H1 (cell line): ENCODE data around the gene RNASEH2A. TPM values are rescaled to one million over a fixed set of nuclear protein-coding genes. Genes with fewer than 3 reads are reported as not detected.
A peak's percentile ranks its signal among the peaks of the same experiment; 100 is the strongest.

Source experiments
- ASH2L ChIP-seq: fragments of 200-600, 300-600 bp; sonication (generic); IDR thresholded peaks from one replicate; pipeline ENCODE4 v1.7.1; 2017; ENCODE audit warnings: low read length
- ATF3 ChIP-seq: IDR thresholded peaks from 2 replicates; pipeline ENCODE4 v1.6.1; 2011; ENCODE audit warnings: low read depth, mild to moderate bottlenecking, low read length; ENCODE audit not compliant: insufficient read depth
- BACH1 ChIP-seq: IDR thresholded peaks from 2 replicates; pipeline ENCODE4 v1.6.1; 2012; ENCODE audit warnings: low read length, improper control_type of control experiment
- CTCF ChIP-seq, 3 experiments: IDR thresholded peaks; 1 replicate in 2 of 3; 2 replicates in 1 of 3; pipeline versions ENCODE4 v1.5.1 to v1.6.1; 2011; ENCODE audit warnings: low read length in 3 of 3, mild to moderate bottlenecking in 3 of 3, inconsistent platforms in 2 of 3, low read depth in 1 of 3, moderate library complexity in 1 of 3; ENCODE audit not compliant: insufficient read depth in 1 of 3; ENCODE audit errors: control extremely low read depth in 1 of 3
- E2F6 ChIP-seq: IDR thresholded peaks from 2 replicates; pipeline ENCODE4 v1.6.1; 2012; ENCODE audit warnings: inconsistent platforms
- JUN ChIP-seq: IDR thresholded peaks from 2 replicates; pipeline ENCODE4 v1.6.1; 2011; ENCODE audit warnings: low read depth, mild to moderate bottlenecking, improper control_type of control experiment, low read length
- KDM4A ChIP-seq: IDR thresholded peaks from one replicate; pipeline ENCODE4 v1.7.1; 2012; ENCODE audit warnings: low read depth, mild to moderate bottlenecking, moderate library complexity, low read length, inconsistent platforms; ENCODE audit not compliant: severe bottlenecking
- NANOG ChIP-seq: IDR thresholded peaks from 2 replicates; pipeline ENCODE4 v1.6.1; 2011; ENCODE audit warnings: low read length, low read depth, mild to moderate bottlenecking, inconsistent platforms; ENCODE audit not compliant: insufficient read depth, poor library complexity, severe bottlenecking
- RAD21 ChIP-seq, 2 experiments: IDR thresholded peaks in 1 of 2; conservative IDR thresholded peaks in 1 of 2; 2 replicates each; pipeline ENCODE4 v1.6.1; 2011; ENCODE audit warnings: low read depth in 2 of 2, low read length in 2 of 2, improper control_type of control experiment in 1 of 2, inconsistent platforms in 1 of 2, mild to moderate bottlenecking in 1 of 2, moderate library complexity in 1 of 2
- RBBP5 ChIP-seq: IDR thresholded peaks from 2 replicates; pipeline ENCODE4 v1.7.1; 2012; ENCODE audit warnings: low read depth, mild to moderate bottlenecking, inconsistent platforms, low read length, moderate library complexity, borderline replicate concordance
- SIX5 ChIP-seq: IDR thresholded peaks from 2 replicates; pipeline ENCODE4 v1.6.1; 2011; ENCODE audit warnings: mild to moderate bottlenecking, low read depth, low read length
- SUZ12 ChIP-seq: fragments of 200-600 bp; sonication (generic); IDR thresholded peaks from 2 replicates; pipeline ENCODE4 v1.6.1; 2012; ENCODE audit warnings: mild to moderate bottlenecking, inconsistent platforms, low read length, moderate library complexity, mixed read lengths
- TAF7 ChIP-seq: optimal IDR thresholded peaks from 2 replicates; pipeline ENCODE3; 2011; ENCODE audit warnings: low read depth, mild to moderate bottlenecking, inconsistent platforms, low read length, moderate library complexity, borderline replicate concordance
- TBP ChIP-seq: IDR thresholded peaks from 2 replicates; pipeline ENCODE4 v1.6.1; 2011; ENCODE audit warnings: low read depth, low read length, improper control_type of control experiment
- YY1 ChIP-seq: IDR thresholded peaks from 2 replicates; pipeline ENCODE4 v1.6.1; 2011; ENCODE audit warnings: low read depth, mild to moderate bottlenecking, low read length
- polyA plus RNA-seq, 7 experiments: library from polyadenylated mRNA; depleted of rRNA in 3 of 7; stranded (reverse) in 5 of 7; unstranded in 2 of 7; fragments of >200 nt in 5 of 7; fragments of 200-250 nt in 2 of 7; gene quantifications; 1 replicate in 5 of 7; 2 replicates in 1 of 7; 4 replicates in 1 of 7; pipeline versions ENCODE4 v1.2.1 to v1.2.3, GENCODE V29; 2011 to 2013; ENCODE audit warnings: missing spikeins in 2 of 7, mixed read lengths in 2 of 7
- total RNA-seq: library from RNA; stranded (reverse); fragmentation: NEBNext Ultra II Directional; extraction: Animal tissue kit (Norgen Biotek cat#: 25700); gene quantifications from 2 replicates; pipeline ENCODE4 v1.2.1, GENCODE V29; 2021

RNASEH2A gene
- total and polyA plus RNA-seq, 2 of the 8 experiments (the other 6 are each of a cell fraction or from before 2014, with no cell fraction given), result 67.5 to 120 TPM

- TF ChIP-seq RBBP5 (0 out of 2 replicates have a peak, but pooled peaks have one; percentile 53), ASH2L (peak; percentile 28), KDM4A (peak; percentile 83), ATF3 (no peak), TBP (peak; percentile 36; the same call in 1 of the 2 replicates), NANOG (peak; percentile 20), SUZ12 (peak; percentile 34; the same call in 1 of the 2 replicates), RAD21 (IDR thresholded peaks at IDR 0.05 in 1 of 2, conservative IDR thresholded peaks at IDR 0.05 in 1 of 2; ENCODE audit: low read depth in 2 of 2, low read length in 2 of 2) (no peak), YY1 (peak; percentile 32; the same call in 1 of the 2 replicates), E2F6 (peak; percentile 91), TAF7 (peak; percentile 82), BACH1 (no peak), CTCF (IDR thresholded peaks at IDR 0.05; ENCODE audit: control extremely low read depth in 1 of 3, insufficient read depth in 1 of 3, low read depth in 1 of 3, low read length in 3 of 3) (peak in 1 of 3 experiments; percentile 7; a peak in 1 of 4 replicates), JUN (no peak), SIX5 (no peak)
Measured at GRCh38 chr19:12792051-12792852, 14.1 kb upstream of the RNASEH2A start (continued).
